Type B pancreatic cell (in vitro differentiated cells): ENCODE results near the gene TSR3. TPM values are rescaled to one million over a fixed set of nuclear protein-coding genes. Genes with fewer than 3 reads are reported as not detected.

Source experiments
- DNase-seq: peaks from one replicate; pipeline ENCODE4 v3.0.0; 2021; ENCODE audit warnings: mixed read lengths; ENCODE audit not compliant: unreplicated experiment; ENCODE audit errors: extremely low spot score
- H3K27ac Mint-ChIP-seq: 2 replicates; pipeline ENCODE4 v1.8.0; 2021; ENCODE audit warnings: mild to moderate bottlenecking, mixed read lengths
- H3K27me3 Mint-ChIP-seq: 2 replicates; pipeline ENCODE4 v1.8.0; 2021; ENCODE audit warnings: mixed read lengths
- H3K36me3 Mint-ChIP-seq: 2 replicates; pipeline ENCODE4 v1.8.0; 2021; ENCODE audit warnings: mixed read lengths
- H3K4me1 Mint-ChIP-seq: one replicate; pipeline ENCODE4 v1.8.0; 2021; ENCODE audit warnings: mixed read lengths; ENCODE audit not compliant: unreplicated experiment
- H3K4me3 Mint-ChIP-seq: 2 replicates; pipeline ENCODE4 v1.8.0; 2021; ENCODE audit warnings: mild to moderate bottlenecking, mixed read lengths
- H3K9me3 Mint-ChIP-seq: 2 replicates; pipeline ENCODE4 v1.8.0; 2021; ENCODE audit warnings: mixed read lengths
- CTCF ChIP-seq: fragments of 200-600 bp; sonication (generic); conservative IDR thresholded peaks from 2 replicates; pipeline ENCODE4 v1.5.0; 2021; ENCODE audit warnings: antibody characterized with exemption, mild to moderate bottlenecking
- total RNA-seq: library from RNA; stranded (reverse); gene quantifications from 2 replicates; pipeline ENCODE4 v1.2.1, GENCODE V29; 2021; ENCODE audit warnings: low replicate concordance

The TSR3 gene
- total RNA-seq, 1 donor from 2014 or later, result 53.1 TPM

DNA sequence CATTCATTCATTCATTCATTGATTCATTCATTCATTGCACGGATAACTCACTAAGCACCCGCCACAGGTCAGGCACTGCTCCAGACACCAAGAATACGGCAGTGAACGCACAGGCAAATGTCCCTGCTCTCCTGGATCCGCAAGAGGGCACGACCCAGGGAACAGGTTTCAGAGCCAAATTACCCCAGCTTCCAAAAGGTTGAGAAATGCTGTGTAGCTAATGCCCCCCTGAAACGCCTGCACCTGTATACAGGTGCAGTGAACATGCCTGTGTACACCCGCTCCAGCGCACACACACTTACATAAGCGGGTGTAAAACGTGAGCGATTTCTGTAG lies 51.8 kb downstream of the TSR3 start:
- Mint-ChIP-seq H3K36me3 (no peaks in the 10 kb centered on the region), H3K4me1 (peaks cover 10% of the 10 kb centered on the region), H3K27ac (no peak overlapping the region), H3K9me3 (no peaks in the 10 kb centered on the region), H3K4me3 (no peak overlapping the region), H3K27me3 (peaks cover 27% of the 10 kb centered on the region)
- TF ChIP-seq CTCF, result no peak
- DNase-seq, result no peak

Other genes with a start within 250 kb of the TSR3 start
- 23.2 and 38.1 TPM in 2 replicates for gene CACNA1H, start 198.8 kb downstream of the TSR3 start, total RNA-seq
- gene TPSG1, start 126.6 kb downstream of the TSR3 start, total RNA-seq, result 0.43 TPM in 1 of 2 replicates, not detected in the other
- gene TPSB2, start 121.7 kb downstream of the TSR3 start, total RNA-seq, result not detected in 2 replicates
- gene TPSAB1, start 111.2 kb downstream of the TSR3 start, total RNA-seq, result not detected in 2 replicates
- gene TPSD1, start 95.8 kb downstream of the TSR3 start, total RNA-seq, result not detected in 2 replicates
- gene UBE2I, start 42.2 kb downstream of the TSR3 start, total RNA-seq, result 157 and 170 TPM in 2 replicates
- 5.0 and 6.9 TPM in 2 replicates for gene BAIAP3, start 18.2 kb downstream of the TSR3 start, total RNA-seq
- 55.6 and 68.5 TPM in 2 replicates for gene GNPTG, start 53 bp upstream of the TSR3 start, total RNA-seq
- 20.3 and 26.1 TPM in 2 replicates for gene UNKL, start 62.8 kb upstream of the TSR3 start, total RNA-seq
- gene UQCC4, start 68.9 kb upstream of the TSR3 start, total RNA-seq, result 14.5 and 15.0 TPM in 2 replicates
- gene PERCC1, start 79.2 kb upstream of the TSR3 start, total RNA-seq, result 0.77 and 0.83 TPM in 2 replicates
- gene CCDC154, start 92.7 kb upstream of the TSR3 start, total RNA-seq, result 2.2 and 5.0 TPM in 2 replicates
- gene CLCN7, start 123.2 kb upstream of the TSR3 start, total RNA-seq, result 91.9 and 98.1 TPM in 2 replicates
- gene PTX4, start 137.1 kb upstream of the TSR3 start, total RNA-seq, result not detected in 2 replicates
- 39.3 and 65.4 TPM in 2 replicates for gene TELO2, start 141.5 kb upstream of the TSR3 start, total RNA-seq
- 1.0 TPM in 1 of 2 replicates, not detected in the other for gene TMEM204, start 181.8 kb upstream of the TSR3 start, total RNA-seq